ENCODE results near the gene KYNU.

GRCh38 chr2:142834021-142834420, 43.4 kb upstream of the KYNU start:
- TF ChIP-seq CTCF (IDR thresholded peaks at IDR 0.05; ENCODE audit: low read length) (no peak), EZH2 (IDR thresholded peaks at IDR 0.05; ENCODE audit: borderline replicate concordance, low read length) (no peak)
